Measurements from ENCODE around the gene SLC17A6. TPM values are rescaled to one million over a fixed set of nuclear protein-coding genes. Genes with fewer than 3 reads are reported as not detected.

Gene SLC17A6
- total RNA-seq, 1 donor from 2014 or later, result not detected

DNA sequence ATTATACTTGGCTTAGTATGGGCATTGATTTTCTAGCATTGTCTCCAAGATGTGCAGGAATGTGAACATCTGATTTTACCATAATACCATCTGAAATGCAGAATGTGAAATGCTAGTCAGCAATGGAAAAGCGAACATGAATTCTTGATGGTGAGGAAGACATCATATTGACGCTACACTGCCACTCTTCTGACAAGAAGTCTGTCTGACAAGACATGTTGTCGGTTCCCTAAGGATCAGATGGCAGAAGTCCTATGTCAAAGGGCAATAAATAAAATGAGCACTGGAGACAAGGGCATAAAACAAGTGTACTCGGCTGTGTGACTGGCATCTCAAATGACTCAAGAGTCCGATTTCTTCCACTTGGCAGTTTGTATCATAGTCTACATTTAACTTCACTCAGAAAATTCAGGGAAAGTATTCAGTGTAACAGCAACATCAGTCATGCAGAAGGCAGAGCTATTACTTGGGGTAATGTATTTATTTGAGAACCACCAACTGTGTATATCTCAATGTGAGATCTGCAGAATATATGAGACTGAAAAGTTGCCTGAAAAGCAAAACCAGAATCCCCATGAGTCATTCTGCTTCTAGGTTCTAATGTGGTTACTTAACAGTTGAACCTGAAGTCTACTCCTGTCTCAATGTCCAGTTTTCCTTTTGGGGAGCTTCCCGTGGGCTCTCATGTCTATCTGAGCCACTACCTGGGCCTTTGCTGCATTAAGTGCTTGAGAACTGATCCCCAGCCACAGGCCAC, 51.5 kb downstream of the SLC17A6 start:
- no peaks in the 10 kb centered on the region for H3K4me1 Mint-ChIP-seq (ENCODE audit: low read depth)
- H3K9me3 Mint-ChIP-seq (ENCODE audit: low read depth), result no peaks in the 10 kb centered on the region
- DNase-seq (ENCODE audit: low spot score, unreplicated experiment), result no peak
- H3K4me3 Mint-ChIP-seq (ENCODE audit: low read depth), result no peak overlapping the region
- H3K36me3 Mint-ChIP-seq (ENCODE audit: insufficient read depth), result no peaks in the 10 kb centered on the region
- no peaks in the 10 kb centered on the region for H3K27me3 Mint-ChIP-seq
- TF ChIP-seq CTCF (IDR thresholded peaks at IDR 0.05; ENCODE audit: unreplicated experiment), result no peak
- no peak overlapping the region for H3K27ac Mint-ChIP-seq

GRCh38 chr11:22390283-22390655, 52.1 kb downstream of the SLC17A6 start:
- Mint-ChIP-seq H3K4me1 (ENCODE audit: low read depth) (no peaks in the 10 kb centered on the region), H3K4me3 (ENCODE audit: low read depth) (no peak overlapping the region), H3K27ac (no peak overlapping the region), H3K27me3 (no peaks in the 10 kb centered on the region), H3K9me3 (ENCODE audit: low read depth) (no peaks in the 10 kb centered on the region), H3K36me3 (ENCODE audit: insufficient read depth) (no peaks in the 10 kb centered on the region)
- no peak for TF ChIP-seq CTCF (IDR thresholded peaks at IDR 0.05; ENCODE audit: unreplicated experiment)
- no peak for DNase-seq (ENCODE audit: low spot score, unreplicated experiment)

GRCh38 chr11:22392561-22392960, 54.4 kb downstream of the SLC17A6 start:
- TF ChIP-seq CTCF (IDR thresholded peaks at IDR 0.05; ENCODE audit: unreplicated experiment), result no peak
- no peaks in the 10 kb centered on the region for H3K27me3 Mint-ChIP-seq
- H3K4me1 Mint-ChIP-seq (ENCODE audit: low read depth), result no peaks in the 10 kb centered on the region
- H3K9me3 Mint-ChIP-seq (ENCODE audit: low read depth), result no peaks in the 10 kb centered on the region
- no peaks in the 10 kb centered on the region for H3K36me3 Mint-ChIP-seq (ENCODE audit: insufficient read depth)
- no peak overlapping the region for H3K4me3 Mint-ChIP-seq (ENCODE audit: low read depth)
- H3K27ac Mint-ChIP-seq, result no peak overlapping the region
- DNase-seq (ENCODE audit: low spot score, unreplicated experiment), result no peak

DNA sequence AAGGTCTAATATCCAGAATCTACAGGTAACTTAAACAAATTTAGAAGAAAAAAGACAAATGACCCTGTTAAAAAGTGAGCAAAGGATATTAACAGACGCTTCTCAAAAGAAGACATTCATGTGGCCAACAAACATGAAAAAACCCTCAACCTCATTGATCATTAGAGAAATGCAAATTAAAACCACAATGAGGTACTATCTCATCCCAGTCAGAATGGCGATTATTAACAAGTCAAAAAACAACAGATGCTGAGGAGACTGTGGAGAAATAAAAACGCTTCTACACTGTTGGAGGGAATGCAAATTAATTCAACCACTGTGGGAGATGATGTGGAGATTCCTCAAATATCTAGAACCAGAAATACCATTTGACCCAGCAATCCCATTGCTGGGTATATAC, 67.2 kb downstream of the SLC17A6 start:
- TF ChIP-seq CTCF (IDR thresholded peaks at IDR 0.05; ENCODE audit: unreplicated experiment), result no peak
- H3K4me3 Mint-ChIP-seq (ENCODE audit: low read depth), result no peak overlapping the region
- DNase-seq (ENCODE audit: low spot score, unreplicated experiment), result no peak
- H3K27ac Mint-ChIP-seq, result no peak overlapping the region
- H3K27me3 Mint-ChIP-seq, result no peaks in the 10 kb centered on the region
- H3K9me3 Mint-ChIP-seq (ENCODE audit: low read depth), result no peaks in the 10 kb centered on the region
- H3K4me1 Mint-ChIP-seq (ENCODE audit: low read depth), result peaks cover 4% of the 10 kb centered on the region
- no peaks in the 10 kb centered on the region for H3K36me3 Mint-ChIP-seq (ENCODE audit: insufficient read depth)

GRCh38 chr11:22407267-22407666, 69.1 kb downstream of the SLC17A6 start:
- no peak for TF ChIP-seq CTCF (IDR thresholded peaks at IDR 0.05; ENCODE audit: unreplicated experiment)

More at GRCh38 chr11:22407267-22407666, 69.1 kb downstream of the SLC17A6 start:
- Mint-ChIP-seq H3K9me3 (ENCODE audit: low read depth) (no peaks in the 10 kb centered on the region), H3K27me3 (no peaks in the 10 kb centered on the region), H3K36me3 (ENCODE audit: insufficient read depth) (no peaks in the 10 kb centered on the region), H3K4me1 (ENCODE audit: low read depth) (peaks cover 4% of the 10 kb centered on the region), H3K27ac (no peak overlapping the region), H3K4me3 (ENCODE audit: low read depth) (no peak overlapping the region)
- DNase-seq (ENCODE audit: low spot score, unreplicated experiment), result no peak
